CD4-positive, CD25-positive, alpha-beta regulatory T cell (primary cell): ENCODE results near the gene LNPEP. TPM values are rescaled to one million over a fixed set of nuclear protein-coding genes. Genes with fewer than 3 reads are reported as not detected.

ENCODE experiments used
- ATAC-seq, 2 donors: fragments of 150-1000 bp; cut with Tn5 transposase; one replicate each; pipeline ENCODE4 v1.10.0; 2021; ENCODE audit warnings: low read depth in 2 of 2, moderate number of reproducible peaks in 2 of 2, moderate library complexity in 1 of 2
- DNase-seq, 3 donors: peaks; one replicate each; pipeline versions ENCODE4 v3.0.0 to v3.0.0-alpha.2; 2012 to 2022; ENCODE audit warnings: mixed read lengths in 1 of 3
- H3K27ac ChIP-seq: one replicate; pipeline ENCODE4 v1.7.0; 2013; ENCODE audit warnings: mild to moderate bottlenecking, low read length; ENCODE audit not compliant: insufficient read depth, poor library complexity, severe bottlenecking
- H3K27me3 ChIP-seq: one replicate; pipeline ENCODE4 v1.7.0; 2013; ENCODE audit warnings: low read length; ENCODE audit not compliant: control insufficient read depth, insufficient read depth
- H3K36me3 ChIP-seq: one replicate; pipeline ENCODE4 v1.7.0; 2013; ENCODE audit warnings: mild to moderate bottlenecking, low read length, moderate library complexity; ENCODE audit not compliant: control insufficient read depth, insufficient read depth
- H3K4me1 ChIP-seq: 2 replicates; pipeline ENCODE4 v1.7.0; 2013; ENCODE audit warnings: mild to moderate bottlenecking, low read length; ENCODE audit not compliant: insufficient read depth, control insufficient read depth, poor library complexity, severe bottlenecking
- H3K4me3 ChIP-seq: one replicate; pipeline ENCODE4 v1.7.0; 2013; ENCODE audit warnings: low read depth, mild to moderate bottlenecking, low read length, moderate library complexity
- H3K9me3 ChIP-seq, 2 experiments: 1 replicate in 1 of 2; 2 replicates in 1 of 2; pipeline ENCODE4 v1.7.0; 2013; ENCODE audit warnings: low read length in 2 of 2, mild to moderate bottlenecking in 1 of 2, moderate library complexity in 1 of 2; ENCODE audit not compliant: control insufficient read depth in 2 of 2
- H3K27ac Mint-ChIP-seq, 3 donors: one replicate each; pipeline ENCODE4 v1.8.0; 2020 to 2022; ENCODE audit warnings: mild to moderate bottlenecking in 3 of 3, mixed read lengths in 3 of 3, moderate library complexity in 2 of 3
- H3K27me3 Mint-ChIP-seq: one replicate; pipeline ENCODE4 v1.8.0; 2022; ENCODE audit warnings: mild to moderate bottlenecking, mixed read lengths
- H3K36me3 Mint-ChIP-seq: one replicate; pipeline ENCODE4 v1.8.0; 2020; ENCODE audit warnings: mixed read lengths
- H3K4me1 Mint-ChIP-seq, 4 donors: one replicate each; pipeline ENCODE4 v1.8.0; 2020 to 2022; ENCODE audit warnings: mixed read lengths in 4 of 4, mild to moderate bottlenecking in 1 of 4
- H3K4me3 Mint-ChIP-seq, 4 donors: one replicate each; pipeline ENCODE4 v1.8.0; 2020 to 2022; ENCODE audit warnings: mild to moderate bottlenecking in 4 of 4, mixed read lengths in 4 of 4, moderate library complexity in 3 of 4
- H3K9me3 Mint-ChIP-seq, 7 donors: one replicate each; pipeline ENCODE4 v1.8.0; 2020 to 2022; ENCODE audit warnings: mixed read lengths in 7 of 7, mild to moderate bottlenecking in 3 of 7, moderate library complexity in 2 of 7
- polyA plus RNA-seq, 4 donors: library from polyadenylated mRNA; unstranded; fragments of 300-500 nt; fragmentation: Illumina TruSeq; gene quantifications; one replicate each; pipeline ENCODE4 v1.2.3, GENCODE V29; 2021
- total RNA-seq: library from RNA; stranded (reverse); gene quantifications from one replicate; pipeline ENCODE4 v1.2.3, GENCODE V29; 2022

Gene LNPEP
- total and polyA plus RNA-seq, 5 donors from 2014 or later = 39.6 to 95.7 (median 44.2) TPM

GRCh38 chr5:97067296-97067850 lies 131.5 kb downstream of the LNPEP start:
- no peak for DNase-seq
- ATAC-seq = no peak
- Histone ChIP-seq H3K9me3 (no peaks in the 10 kb centered on the region), H3K27ac (no peak overlapping the region), H3K27me3 (peaks cover 2% of the 10 kb centered on the region), H3K4me1 (no peaks in the 10 kb centered on the region), H3K4me3 (no peak overlapping the region), H3K36me3 (no peaks in the 10 kb centered on the region)
- peaks cover 0 to 4% (median 3%) of the 10 kb centered on the region in 4 donors for H3K4me1 Mint-ChIP-seq
- H3K36me3 Mint-ChIP-seq = no peaks in the 10 kb centered on the region
- H3K4me3 Mint-ChIP-seq = no peak overlapping the region
- peaks cover 21% of the 10 kb centered on the region for H3K27me3 Mint-ChIP-seq
- peaks cover 0 to 2% (median 0%) of the 10 kb centered on the region in 7 donors for H3K9me3 Mint-ChIP-seq
- H3K27ac Mint-ChIP-seq = no peak overlapping the region

GRCh38 chr5:97070234-97070633 lies 134.4 kb downstream of the LNPEP start:
- H3K9me3 ChIP-seq = no peaks in the 10 kb centered on the region
- H3K36me3 Mint-ChIP-seq = no peaks in the 10 kb centered on the region
- peaks cover 0 to 2% (median 0%) of the 10 kb centered on the region in 7 donors for H3K9me3 Mint-ChIP-seq

GRCh38 chr5:97071101-97071500 lies 135.2 kb downstream of the LNPEP start:
- ATAC-seq (no peak), DNase-seq (no peak)
- H3K36me3 ChIP-seq = no peaks in the 10 kb centered on the region
- Mint-ChIP-seq H3K4me1 (peaks cover 0 to 7% (median 3%) of the 10 kb centered on the region in 4 donors), H3K4me3 (no peak overlapping the region), H3K27me3 (peaks cover 25% of the 10 kb centered on the region), H3K9me3 (peaks cover 0 to 2% (median 0%) of the 10 kb centered on the region in 7 donors), H3K27ac (no peak overlapping the region), H3K36me3 (no peaks in the 10 kb centered on the region)
- no peak overlapping the region for H3K4me3 ChIP-seq
- peaks cover under 1% of the 10 kb centered on the region for H3K27me3 ChIP-seq
- H3K4me1 ChIP-seq = no peaks in the 10 kb centered on the region
- H3K9me3 ChIP-seq = no peaks in the 10 kb centered on the region
- H3K27ac ChIP-seq = no peak overlapping the region

More at GRCh38 chr5:97070234-97070633, 134.4 kb downstream of the LNPEP start:
- DNase-seq = no peak
- H3K4me3 Mint-ChIP-seq = no peak overlapping the region
- Histone ChIP-seq H3K27me3 (peaks cover 2% of the 10 kb centered on the region), H3K4me1 (no peaks in the 10 kb centered on the region), H3K4me3 (no peak overlapping the region), H3K36me3 (no peaks in the 10 kb centered on the region), H3K27ac (no peak overlapping the region)
- peaks cover 25% of the 10 kb centered on the region for H3K27me3 Mint-ChIP-seq
- H3K27ac Mint-ChIP-seq = no peak overlapping the region
- ATAC-seq = no peak
- H3K4me1 Mint-ChIP-seq = peaks cover 0 to 7% (median 3%) of the 10 kb centered on the region in 4 donors

- peaks cover 0 to 7% (median 3%) of the 10 kb centered on the region in 4 donors for H3K4me1 Mint-ChIP-seq
- peaks cover 21% of the 10 kb centered on the region for H3K27me3 Mint-ChIP-seq
- no peak overlapping the region for H3K27ac Mint-ChIP-seq
- DNase-seq = no peak
- H3K4me1 ChIP-seq = no peaks in the 10 kb centered on the region
- no peaks in the 10 kb centered on the region for H3K27me3 ChIP-seq
- no peaks in the 10 kb centered on the region for H3K9me3 ChIP-seq
- H3K36me3 ChIP-seq = no peaks in the 10 kb centered on the region
- H3K36me3 Mint-ChIP-seq = no peaks in the 10 kb centered on the region
- H3K4me3 Mint-ChIP-seq = no peak overlapping the region
- no peak for ATAC-seq
- peaks cover 0 to 2% (median 0%) of the 10 kb centered on the region in 7 donors for H3K9me3 Mint-ChIP-seq
- H3K4me3 ChIP-seq = no peak overlapping the region
- no peak overlapping the region for H3K27ac ChIP-seq
These were observed 136.1 kb downstream of the LNPEP start for GRCh38 chr5:97071993-97072392.

- Histone ChIP-seq H3K4me3 (no peak overlapping the region), H3K4me1 (no peaks in the 10 kb centered on the region), H3K9me3 (no peaks in the 10 kb centered on the region), H3K27ac (no peak overlapping the region), H3K27me3 (no peaks in the 10 kb centered on the region), H3K36me3 (no peaks in the 10 kb centered on the region)
- DNase-seq (no peak), ATAC-seq (no peak)
- peaks cover 0 to 7% (median 3%) of the 10 kb centered on the region in 4 donors for H3K4me1 Mint-ChIP-seq
- H3K4me3 Mint-ChIP-seq = no peak overlapping the region
- H3K9me3 Mint-ChIP-seq = peaks cover 0 to 2% (median 0%) of the 10 kb centered on the region in 7 donors
- H3K36me3 Mint-ChIP-seq = no peaks in the 10 kb centered on the region
- no peak overlapping the region for H3K27ac Mint-ChIP-seq
- H3K27me3 Mint-ChIP-seq = peaks cover 21% of the 10 kb centered on the region
These were observed 136.8 kb downstream of the LNPEP start for GRCh38 chr5:97072696-97073095.

GRCh38 chr5:97073420-97073819 lies 137.5 kb downstream of the LNPEP start:
- no peak for ATAC-seq

GRCh38 chr5:97074859-97075489 lies 139.1 kb downstream of the LNPEP start:
- peaks cover 0 to 2% (median 0%) of the 10 kb centered on the region in 7 donors for H3K9me3 Mint-ChIP-seq
- H3K36me3 Mint-ChIP-seq = no peaks in the 10 kb centered on the region
- Histone ChIP-seq H3K27ac (no peak overlapping the region), H3K27me3 (no peaks in the 10 kb centered on the region), H3K9me3 (no peaks in the 10 kb centered on the region), H3K4me3 (no peak overlapping the region), H3K4me1 (no peaks in the 10 kb centered on the region), H3K36me3 (no peaks in the 10 kb centered on the region)
- no peak for DNase-seq
- H3K27me3 Mint-ChIP-seq = peaks cover 10% of the 10 kb centered on the region
- no peak for ATAC-seq
- peaks cover 0 to 5% (median 2%) of the 10 kb centered on the region in 4 donors for H3K4me1 Mint-ChIP-seq
- no peak overlapping the region for H3K4me3 Mint-ChIP-seq
- no peak overlapping the region for H3K27ac Mint-ChIP-seq

More at GRCh38 chr5:97073420-97073819, 137.5 kb downstream of the LNPEP start:
- no peaks in the 10 kb centered on the region for H3K4me1 ChIP-seq
- H3K4me3 ChIP-seq = no peak overlapping the region
- peaks cover 0 to 6% (median 3%) of the 10 kb centered on the region in 4 donors for H3K4me1 Mint-ChIP-seq
- H3K27ac ChIP-seq = no peak overlapping the region
- DNase-seq = no peak
- H3K36me3 Mint-ChIP-seq = no peaks in the 10 kb centered on the region
- H3K27ac Mint-ChIP-seq = no peak overlapping the region
- no peaks in the 10 kb centered on the region for H3K27me3 ChIP-seq
- H3K36me3 ChIP-seq = no peaks in the 10 kb centered on the region
- H3K9me3 Mint-ChIP-seq = peaks cover 0 to 2% (median 0%) of the 10 kb centered on the region in 7 donors
- no peaks in the 10 kb centered on the region for H3K9me3 ChIP-seq
- H3K4me3 Mint-ChIP-seq = no peak overlapping the region
- H3K27me3 Mint-ChIP-seq = peaks cover 15% of the 10 kb centered on the region

- Mint-ChIP-seq H3K27me3 (peaks cover 5% of the 10 kb centered on the region), H3K9me3 (peaks cover 0 to 1% (median 0%) of the 10 kb centered on the region in 7 donors), H3K36me3 (no peaks in the 10 kb centered on the region), H3K4me3 (no peak overlapping the region), H3K27ac (no peak overlapping the region), H3K4me1 (peaks cover 0 to 5% (median 0%) of the 10 kb centered on the region in 4 donors)
- Histone ChIP-seq H3K9me3 (no peaks in the 10 kb centered on the region), H3K4me1 (no peaks in the 10 kb centered on the region), H3K27ac (no peak overlapping the region), H3K36me3 (no peaks in the 10 kb centered on the region), H3K4me3 (no peak overlapping the region), H3K27me3 (no peaks in the 10 kb centered on the region)
- ATAC-seq = no peak
- no peak for DNase-seq
These were observed 139.8 kb downstream of the LNPEP start for GRCh38 chr5:97075649-97076048.
